Tibial nerve (tissue), 4 donors: ENCODE measurements around the gene ALPL.

ENCODE experiments used
- EP300 ChIP-seq, 2 donors: sonication (generic); formaldehyde crosslinking; IDR thresholded peaks; one replicate each; pipeline ENCODE4 v1.6.1; 2017; ENCODE audit warnings: antibody characterized with exemption in 2 of 2, mild to moderate bottlenecking in 1 of 2
- POLR2A ChIP-seq, 2 donors: fragments of 450-650 bp; IDR thresholded peaks; one replicate each; pipeline ENCODE4 v1.6.1; 2017; ENCODE audit warnings: antibody characterized with exemption in 2 of 2, mild to moderate bottlenecking in 2 of 2, moderate library complexity in 2 of 2
- TF ChIP-seq, protein P1 (sequence below), 5 experiments: fragments of 200-600 bp in 3 of 5; fragments of 450-650 bp in 2 of 5; sonication (generic) in 3 of 5; IDR thresholded peaks; one replicate each; pipeline ENCODE4 v1.5.1; 2016 to 2019; ENCODE audit warnings: antibody characterized with exemption in 5 of 5, mild to moderate bottlenecking in 3 of 5, moderate library complexity in 2 of 5

DNA sequence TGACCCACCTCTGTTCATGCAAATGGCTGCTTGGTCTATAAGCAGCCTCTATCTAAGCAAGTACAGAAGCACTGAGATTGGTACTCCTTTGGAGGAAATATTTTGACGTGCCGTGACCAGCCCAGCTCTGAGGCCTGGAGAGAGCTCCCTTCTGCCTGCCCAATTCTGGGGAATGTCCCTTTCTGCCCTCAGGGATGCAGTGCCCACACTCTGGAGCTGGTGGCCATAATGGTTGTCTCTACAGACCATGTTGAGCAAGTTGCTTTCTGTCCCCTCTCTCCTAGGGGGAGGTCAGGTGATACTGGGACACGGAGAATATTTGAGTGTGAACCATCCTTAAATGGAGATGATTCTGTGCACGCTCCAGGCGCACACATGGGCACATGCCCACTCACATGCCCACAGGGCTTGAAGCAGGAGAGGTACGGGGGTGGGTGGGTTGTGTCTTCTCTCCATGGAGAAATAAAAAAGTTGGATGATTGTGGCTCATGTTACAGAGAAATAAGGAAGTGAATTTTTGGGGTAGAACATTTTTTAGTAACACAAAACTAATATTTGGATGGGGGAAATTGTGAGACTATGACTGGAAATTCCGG is 13.9 kb upstream of the ALPL start:
- TF ChIP-seq EP300 (IDR thresholded peaks at IDR 0.05) (no peak), POLR2A (IDR thresholded peaks at IDR 0.05) (no peak)
- TF ChIP-seq, protein P1, sequence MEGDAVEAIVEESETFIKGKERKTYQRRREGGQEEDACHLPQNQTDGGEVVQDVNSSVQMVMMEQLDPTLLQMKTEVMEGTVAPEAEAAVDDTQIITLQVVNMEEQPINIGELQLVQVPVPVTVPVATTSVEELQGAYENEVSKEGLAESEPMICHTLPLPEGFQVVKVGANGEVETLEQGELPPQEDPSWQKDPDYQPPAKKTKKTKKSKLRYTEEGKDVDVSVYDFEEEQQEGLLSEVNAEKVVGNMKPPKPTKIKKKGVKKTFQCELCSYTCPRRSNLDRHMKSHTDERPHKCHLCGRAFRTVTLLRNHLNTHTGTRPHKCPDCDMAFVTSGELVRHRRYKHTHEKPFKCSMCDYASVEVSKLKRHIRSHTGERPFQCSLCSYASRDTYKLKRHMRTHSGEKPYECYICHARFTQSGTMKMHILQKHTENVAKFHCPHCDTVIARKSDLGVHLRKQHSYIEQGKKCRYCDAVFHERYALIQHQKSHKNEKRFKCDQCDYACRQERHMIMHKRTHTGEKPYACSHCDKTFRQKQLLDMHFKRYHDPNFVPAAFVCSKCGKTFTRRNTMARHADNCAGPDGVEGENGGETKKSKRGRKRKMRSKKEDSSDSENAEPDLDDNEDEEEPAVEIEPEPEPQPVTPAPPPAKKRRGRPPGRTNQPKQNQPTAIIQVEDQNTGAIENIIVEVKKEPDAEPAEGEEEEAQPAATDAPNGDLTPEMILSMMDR (IDR thresholded peaks at IDR 0.05) = no peak
